Activated T-helper 17 cell treated with anti-CD3 and anti-CD28 coated beads, Interleukin-2, amount 50 U/mL, for 72 hours (primary cell): Measurements from ENCODE around the gene INTS12. TPM values are rescaled to one million over a fixed set of nuclear protein-coding genes. Genes with fewer than 3 reads are reported as not detected.
A peak's percentile ranks its signal among the peaks of the same experiment; 100 is the strongest.
"Not testable (repeated sequence)": the region's sequence is repeated elsewhere in the genome, so short reads cannot be mapped to it uniquely, and the experiment has no call there.

ENCODE experiments used
- ATAC-seq: fragments of 150-1000 bp; cut with Tn5 transposase; replicated peaks from 2 replicates; pipeline ENCODE4 v1.10.0; 2021; ENCODE audit warnings: mild to moderate bottlenecking, moderate library complexity
- H3K27ac Mint-ChIP-seq: one replicate; pipeline ENCODE4 v1.8.0; 2022; ENCODE audit warnings: mixed read lengths
- H3K27me3 Mint-ChIP-seq: one replicate; pipeline ENCODE4 v1.8.0; 2022; ENCODE audit warnings: mixed read lengths
- H3K36me3 Mint-ChIP-seq: one replicate; pipeline ENCODE4 v1.8.0; 2022; ENCODE audit warnings: low read depth, mild to moderate bottlenecking, mixed read lengths
- H3K4me1 Mint-ChIP-seq: one replicate; pipeline ENCODE4 v1.8.0; 2022; ENCODE audit warnings: mixed read lengths
- H3K4me3 Mint-ChIP-seq: one replicate; pipeline ENCODE4 v1.8.0; 2022; ENCODE audit warnings: mild to moderate bottlenecking, mixed read lengths
- H3K9me3 Mint-ChIP-seq: one replicate; pipeline ENCODE4 v1.8.0; 2022; ENCODE audit warnings: mixed read lengths
- total RNA-seq, 2 donors: library from RNA; stranded (reverse); gene quantifications; one replicate each; pipeline ENCODE4 v1.2.3, GENCODE V29; 2022

The INTS12 gene
- total RNA-seq, result 10 to 100 TPM; 10.6 to 17.4 TPM

- Mint-ChIP-seq H3K27ac (peak within 1 kb of the TSS; percentile 93), H3K9me3 (no peaks in the 10 kb centered on the region), H3K4me1 (peaks cover 22% of the 10 kb centered on the region), H3K36me3 (no peaks in the 10 kb centered on the region), H3K27me3 (no peaks in the 10 kb centered on the region), H3K4me3 (peak within 1 kb of the TSS; percentile 90)
- peak; percentile 93 for ATAC-seq
Observed at GRCh38 chr4:105708181-105709080, at the start of gene INTS12, which contains the start of gene GSTCD. INTS12 (minus strand) TSS chr4:105708689; CDS start chr4:105700005, 8,684 bp downstream. GSTCD (plus strand) TSS chr4:105708784; CDS start chr4:105717614, 8,830 bp downstream.

GRCh38 chr4:105755375-105755774 lies 46.9 kb upstream of the INTS12 start:
- Mint-ChIP-seq H3K4me3 (no peak overlapping the region), H3K9me3 (no peaks in the 10 kb centered on the region), H3K36me3 (no peaks in the 10 kb centered on the region), H3K27ac (no peak overlapping the region), H3K27me3 (no peaks in the 10 kb centered on the region), H3K4me1 (no peaks in the 10 kb centered on the region)
- no peak for ATAC-seq

- Mint-ChIP-seq H3K27me3 (no peaks in the 10 kb centered on the region), H3K36me3 (no peaks in the 10 kb centered on the region), H3K4me1 (no peaks in the 10 kb centered on the region), H3K27ac (no peak overlapping the region), H3K4me3 (no peak overlapping the region), H3K9me3 (no peaks in the 10 kb centered on the region)
- no peak for ATAC-seq
Observed at GRCh38 chr4:105753361-105753760, 44.9 kb upstream of the INTS12 start.

GRCh38 chr4:105751718-105752299 lies 43.3 kb upstream of the INTS12 start:
- no peaks in the 10 kb centered on the region for H3K27me3 Mint-ChIP-seq
- H3K36me3 Mint-ChIP-seq, result no peaks in the 10 kb centered on the region
- H3K9me3 Mint-ChIP-seq, result no peaks in the 10 kb centered on the region
- H3K27ac Mint-ChIP-seq, result no peak overlapping the region
- no peak for ATAC-seq
- H3K4me1 Mint-ChIP-seq, result no peaks in the 10 kb centered on the region
- no peak overlapping the region for H3K4me3 Mint-ChIP-seq

- no peaks in the 10 kb centered on the region for H3K9me3 Mint-ChIP-seq
- H3K27me3 Mint-ChIP-seq, result no peaks in the 10 kb centered on the region
- H3K36me3 Mint-ChIP-seq, result no peaks in the 10 kb centered on the region
- H3K4me1 Mint-ChIP-seq, result no peaks in the 10 kb centered on the region
- ATAC-seq, result no peak
- no peak overlapping the region for H3K27ac Mint-ChIP-seq
- H3K4me3 Mint-ChIP-seq, result no peak overlapping the region
Observed at GRCh38 chr4:105748222-105748621, 39.7 kb upstream of the INTS12 start.

GRCh38 chr4:105741548-105741947 lies 33.1 kb upstream of the INTS12 start:
- Mint-ChIP-seq H3K4me1 (no peaks in the 10 kb centered on the region), H3K4me3 (no peak overlapping the region), H3K36me3 (peaks cover 22% of the 10 kb centered on the region), H3K9me3 (peaks cover 12% of the 10 kb centered on the region), H3K27ac (no peak overlapping the region), H3K27me3 (no peaks in the 10 kb centered on the region)
- ATAC-seq, result no peak

GRCh38 chr4:105735217-105735616 lies 26.7 kb upstream of the INTS12 start:
- H3K4me3 Mint-ChIP-seq, H3K4me1 Mint-ChIP-seq, ATAC-seq, H3K27me3 Mint-ChIP-seq, H3K27ac Mint-ChIP-seq: not testable (repeated sequence)
- Mint-ChIP-seq H3K36me3 (peaks cover 69% of the 10 kb centered on the region), H3K9me3 (peaks cover 16% of the 10 kb centered on the region)

- H3K4me3 Mint-ChIP-seq, H3K27me3 Mint-ChIP-seq, ATAC-seq, H3K9me3 Mint-ChIP-seq, H3K27ac Mint-ChIP-seq, H3K4me1 Mint-ChIP-seq: not testable (repeated sequence)
- peaks cover 50% of the 10 kb centered on the region for H3K36me3 Mint-ChIP-seq
Observed at GRCh38 chr4:105729895-105730294, 21.4 kb upstream of the INTS12 start.

GRCh38 chr4:105725623-105726022 lies 17.1 kb upstream of the INTS12 start:
- no peaks in the 10 kb centered on the region for H3K9me3 Mint-ChIP-seq
- H3K36me3 Mint-ChIP-seq, result peaks cover 14% of the 10 kb centered on the region
- no peak overlapping the region for H3K27ac Mint-ChIP-seq
- H3K27me3 Mint-ChIP-seq, result no peaks in the 10 kb centered on the region
- ATAC-seq, result no peak
- no peaks in the 10 kb centered on the region for H3K4me1 Mint-ChIP-seq
- no peak overlapping the region for H3K4me3 Mint-ChIP-seq

- H3K27me3 Mint-ChIP-seq, result no peaks in the 10 kb centered on the region
- H3K4me1 Mint-ChIP-seq, result peaks cover 5% of the 10 kb centered on the region
- ATAC-seq, result no peak
- no peaks in the 10 kb centered on the region for H3K36me3 Mint-ChIP-seq
- no peak overlapping the region for H3K4me3 Mint-ChIP-seq
- no peaks in the 10 kb centered on the region for H3K9me3 Mint-ChIP-seq
- H3K27ac Mint-ChIP-seq, result no peak overlapping the region
Observed at GRCh38 chr4:105719204-105719603, 10.7 kb upstream of the INTS12 start.

- Mint-ChIP-seq H3K27ac (no peak overlapping the region), H3K4me3 (no peak overlapping the region), H3K36me3 (no peaks in the 10 kb centered on the region), H3K27me3 (no peaks in the 10 kb centered on the region), H3K9me3 (no peaks in the 10 kb centered on the region), H3K4me1 (peaks cover 9% of the 10 kb centered on the region)
- ATAC-seq, result no peak
Observed at GRCh38 chr4:105715692-105716278, 7.3 kb upstream of the INTS12 start.

GRCh38 chr4:105714932-105715331 lies 6.4 kb upstream of the INTS12 start:
- no peak overlapping the region for H3K27ac Mint-ChIP-seq
- H3K4me3 Mint-ChIP-seq, result no peak overlapping the region
- no peaks in the 10 kb centered on the region for H3K36me3 Mint-ChIP-seq
- no peak for ATAC-seq
- H3K4me1 Mint-ChIP-seq, result peaks cover 9% of the 10 kb centered on the region
- no peaks in the 10 kb centered on the region for H3K27me3 Mint-ChIP-seq
- H3K9me3 Mint-ChIP-seq, result no peaks in the 10 kb centered on the region

GRCh38 chr4:105714071-105714521 lies 5.6 kb upstream of the INTS12 start:
- H3K4me1 Mint-ChIP-seq, result peaks cover 9% of the 10 kb centered on the region
- no peaks in the 10 kb centered on the region for H3K27me3 Mint-ChIP-seq
- H3K4me3 Mint-ChIP-seq, result no peak overlapping the region
- no peaks in the 10 kb centered on the region for H3K9me3 Mint-ChIP-seq
- no peak for ATAC-seq
- H3K36me3 Mint-ChIP-seq, result no peaks in the 10 kb centered on the region
- H3K27ac Mint-ChIP-seq, result no peak overlapping the region

- no peak overlapping the region for H3K4me3 Mint-ChIP-seq
- H3K27ac Mint-ChIP-seq, result peak overlapping the region; percentile 1
- H3K27me3 Mint-ChIP-seq, result no peaks in the 10 kb centered on the region
- no peaks in the 10 kb centered on the region for H3K9me3 Mint-ChIP-seq
- H3K36me3 Mint-ChIP-seq, result no peaks in the 10 kb centered on the region
- ATAC-seq, result no peak
- H3K4me1 Mint-ChIP-seq, result peaks cover 11% of the 10 kb centered on the region
Observed at GRCh38 chr4:105712766-105713165, 4.3 kb upstream of the INTS12 start.

GRCh38 chr4:105710678-105711077 lies 2.2 kb upstream of the INTS12 start:
- no peak for ATAC-seq
- H3K4me1 Mint-ChIP-seq, result peaks cover 21% of the 10 kb centered on the region
- no peaks in the 10 kb centered on the region for H3K9me3 Mint-ChIP-seq
- H3K4me3 Mint-ChIP-seq, result no peak overlapping the region
- H3K36me3 Mint-ChIP-seq, result no peaks in the 10 kb centered on the region
- H3K27me3 Mint-ChIP-seq, result no peaks in the 10 kb centered on the region
- H3K27ac Mint-ChIP-seq, result no peak overlapping the region
